Activated naive CD4-positive, alpha-beta T cell treated with anti-CD3 and anti-CD28 coated beads, Interleukin-2, amount 50 U/mL, for 72 hours (primary cell): ENCODE results near the gene ADCY2. TPM values are rescaled to one million over a fixed set of nuclear protein-coding genes. Genes with fewer than 3 reads are reported as not detected.

Experiments
- ATAC-seq, 2 donors: fragments of 150-1000 bp; cut with Tn5 transposase; 2 replicates each; pipeline ENCODE4 v1.10.0; 2021; ENCODE audit warnings: mild to moderate bottlenecking in 2 of 2, moderate library complexity in 2 of 2
- DNase-seq, 2 donors: peaks; one replicate each; pipeline ENCODE4 v3.0.0; 2021 to 2022; ENCODE audit warnings: low spot score in 2 of 2
- H3K27ac Mint-ChIP-seq, 2 donors: one replicate each; pipeline ENCODE4 v1.8.0; 2022; ENCODE audit warnings: mild to moderate bottlenecking in 2 of 2, mixed read lengths in 2 of 2
- H3K36me3 Mint-ChIP-seq, 2 donors: one replicate each; pipeline ENCODE4 v1.8.0; 2022; ENCODE audit warnings: mixed read lengths in 2 of 2
- H3K9me3 Mint-ChIP-seq, 2 donors: one replicate each; pipeline ENCODE4 v1.8.0; 2022; ENCODE audit warnings: mixed read lengths in 2 of 2
- total RNA-seq, 2 donors: library from RNA; stranded (reverse); gene quantifications; one replicate each; pipeline ENCODE4 v1.2.3, GENCODE V29; 2022

Gene ADCY2
- total RNA-seq, 2 donors from 2014 or later, result not detected

DNA sequence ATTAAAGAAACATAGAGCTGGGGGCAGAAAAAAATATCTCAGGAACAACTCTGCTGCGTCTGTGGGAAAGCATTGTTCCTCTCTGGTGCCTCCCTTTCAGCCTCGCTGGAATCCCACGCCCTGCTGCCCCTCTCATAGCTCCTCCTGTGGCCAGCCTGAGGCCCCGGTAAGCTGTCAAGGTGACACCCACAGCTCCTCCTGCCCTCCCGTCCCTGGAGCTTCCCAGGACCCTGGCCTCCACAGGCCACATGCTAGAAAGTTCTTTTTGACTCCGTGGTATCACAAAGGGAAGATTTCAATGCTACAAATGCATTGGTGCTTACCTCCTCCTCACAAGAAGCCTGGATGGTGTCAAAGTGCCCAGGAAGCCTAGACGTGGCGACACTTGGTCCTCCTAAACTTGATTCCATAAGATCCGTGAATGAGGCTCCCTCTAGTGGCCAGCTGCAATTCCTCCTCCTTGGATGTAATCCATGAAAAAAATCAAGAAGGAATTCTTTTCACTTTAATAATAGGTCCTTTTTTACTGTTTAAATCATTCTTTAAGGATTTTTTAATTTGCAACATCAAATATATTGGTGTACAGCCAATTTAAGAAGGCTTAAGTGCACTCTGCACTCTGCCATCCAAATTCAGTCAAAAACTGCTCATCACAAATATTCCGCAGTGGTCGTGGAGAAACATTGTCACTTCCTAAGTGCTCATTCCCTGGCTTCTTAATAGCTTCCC is 350.1 kb downstream of the ADCY2 start:
- ATAC-seq (no peak), DNase-seq (peak in 1 of 2 donors; percentile 54)
- no peaks in the 10 kb centered on the region for H3K9me3 Mint-ChIP-seq
- H3K36me3 Mint-ChIP-seq, result no peaks in the 10 kb centered on the region
- H3K27ac Mint-ChIP-seq, result no peak overlapping the region

DNA sequence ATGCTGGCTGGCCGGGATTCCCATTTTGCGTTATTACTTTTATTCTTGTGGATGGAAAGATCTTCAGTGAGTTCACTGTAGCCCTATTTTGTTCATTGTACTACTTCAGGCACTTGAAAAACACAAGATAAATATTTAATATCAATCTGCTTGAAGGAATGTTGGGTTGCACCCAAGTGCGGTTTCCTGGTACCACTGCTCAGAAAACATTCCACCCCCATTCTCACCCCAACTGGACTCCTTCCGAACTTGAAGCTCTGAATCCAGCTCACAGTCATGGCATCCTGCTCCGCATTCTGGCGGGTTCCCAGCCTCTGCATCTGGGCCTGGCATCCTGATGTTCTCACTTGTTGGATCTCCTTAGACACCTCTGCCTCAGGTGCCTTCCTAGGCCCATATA is 351.8 kb downstream of the ADCY2 start:
- no peak overlapping the region for H3K27ac Mint-ChIP-seq
- H3K36me3 Mint-ChIP-seq, result no peaks in the 10 kb centered on the region
- DNase-seq (no peak), ATAC-seq (no peak)
- H3K9me3 Mint-ChIP-seq, result no peaks in the 10 kb centered on the region

DNA sequence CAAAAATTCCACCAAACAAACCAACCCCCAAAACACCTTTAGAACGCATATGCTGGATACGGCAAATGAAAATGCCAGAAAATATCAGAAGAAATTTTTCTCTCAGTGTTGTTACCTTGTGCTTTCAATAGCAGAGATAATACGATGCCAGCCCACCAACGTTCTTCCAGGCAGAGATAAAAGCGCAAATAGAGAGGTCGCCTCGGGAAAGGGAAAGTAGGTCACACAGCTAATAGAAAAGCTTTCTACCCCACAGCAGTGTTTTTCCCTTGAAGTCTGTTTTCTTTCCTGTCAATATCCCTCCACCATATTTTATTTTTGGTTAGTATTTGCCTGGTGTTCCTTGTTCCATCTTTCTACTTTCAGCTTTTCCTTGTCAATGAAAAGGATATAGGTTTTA is 353.7 kb downstream of the ADCY2 start:
- Mint-ChIP-seq H3K27ac (no peak overlapping the region), H3K9me3 (no peaks in the 10 kb centered on the region), H3K36me3 (no peaks in the 10 kb centered on the region)
- ATAC-seq (no peak), DNase-seq (no peak)

DNA sequence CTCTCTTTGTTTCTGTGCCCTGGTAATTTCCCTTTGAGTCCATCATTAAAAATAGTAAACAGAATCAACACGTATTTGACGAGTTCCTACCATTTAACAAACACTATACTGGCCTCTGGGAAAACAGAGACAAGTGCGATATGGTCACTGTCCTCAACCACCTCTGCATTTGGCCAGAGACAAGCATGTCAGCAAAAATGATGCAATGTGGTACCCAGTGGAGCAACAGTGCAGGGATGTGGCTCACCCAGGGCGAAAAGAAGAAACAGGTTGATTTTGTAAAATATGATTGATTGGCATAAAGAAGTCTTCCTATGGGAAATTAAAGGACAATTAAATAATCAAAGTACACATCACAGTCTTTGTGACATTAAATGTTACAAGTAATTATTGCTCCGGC is 355.9 kb downstream of the ADCY2 start:
- DNase-seq, result no peak
- no peak overlapping the region for H3K27ac Mint-ChIP-seq
- H3K9me3 Mint-ChIP-seq, result no peaks in the 10 kb centered on the region

DNA sequence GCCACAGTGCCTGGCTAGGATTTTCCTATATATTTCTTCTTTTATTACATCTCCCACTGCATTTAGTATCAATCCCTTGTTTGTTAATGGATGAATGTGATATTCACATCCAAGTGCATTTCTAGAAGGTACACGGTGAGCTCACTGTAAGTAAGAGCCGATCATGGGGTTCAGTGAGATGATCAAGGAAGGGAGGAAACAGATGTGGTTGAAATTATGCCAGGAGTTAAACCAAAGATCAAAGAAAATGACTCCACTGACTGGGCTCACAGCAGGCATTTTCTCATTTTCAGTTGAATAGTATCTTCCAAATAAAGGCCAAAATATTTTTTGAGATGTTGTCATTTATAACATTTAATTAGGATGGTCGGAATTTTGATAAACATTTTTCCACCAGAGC is 357.2 kb downstream of the ADCY2 start:
- ATAC-seq, result no peak
- DNase-seq, result no peak
- H3K36me3 Mint-ChIP-seq, result peaks cover 0 to 5% of the 10 kb centered on the region in 2 donors
- no peak overlapping the region for H3K27ac Mint-ChIP-seq
- no peaks in the 10 kb centered on the region for H3K9me3 Mint-ChIP-seq

More for the DNA sequence above, 355.9 kb downstream of the ADCY2 start:
- no peak for ATAC-seq
- H3K36me3 Mint-ChIP-seq, result peaks cover 0 to 5% of the 10 kb centered on the region in 2 donors

DNA sequence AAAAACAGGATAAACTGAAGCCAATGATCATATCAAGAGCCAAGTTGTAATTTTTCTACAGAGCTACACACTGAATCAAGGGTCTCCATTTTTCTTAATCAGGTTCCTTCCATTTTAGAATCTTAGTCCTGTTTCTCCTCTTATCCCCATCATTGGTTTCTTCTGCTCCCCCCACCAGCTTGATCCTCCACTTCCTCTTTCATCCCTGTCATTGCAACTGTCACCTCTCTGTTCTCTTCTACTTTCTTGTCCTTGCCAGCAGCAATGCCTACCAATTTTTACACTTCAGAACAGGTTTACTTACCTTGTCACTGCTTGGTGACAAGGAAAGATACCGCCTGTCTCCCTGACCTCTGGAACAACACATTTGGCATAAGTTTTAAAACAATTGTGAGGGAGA is 357.7 kb downstream of the ADCY2 start:
- peaks cover 0 to 5% of the 10 kb centered on the region in 2 donors for H3K36me3 Mint-ChIP-seq
- no peak for DNase-seq
- no peak overlapping the region for H3K27ac Mint-ChIP-seq
- ATAC-seq, result no peak
- no peaks in the 10 kb centered on the region for H3K9me3 Mint-ChIP-seq

DNA sequence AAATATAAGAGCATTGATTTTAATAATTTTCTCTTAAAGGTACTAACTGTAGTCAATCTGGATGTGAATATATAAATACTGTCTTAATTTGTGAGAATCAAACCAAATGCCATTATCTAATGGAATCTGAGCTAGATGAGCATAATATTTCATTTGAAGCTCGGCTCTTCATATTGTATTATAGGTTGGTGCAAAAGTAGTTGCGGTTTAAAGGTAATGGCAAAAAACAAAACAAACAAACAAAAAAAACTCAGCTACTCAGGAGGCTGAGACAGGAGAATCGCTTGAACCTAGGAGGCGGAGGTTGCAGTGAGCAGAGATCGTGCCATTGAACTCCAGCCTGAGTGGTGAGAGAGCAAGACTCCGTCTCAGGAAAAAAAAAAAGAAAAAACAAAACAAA is 358.6 kb downstream of the ADCY2 start:
- peaks cover 0 to 5% of the 10 kb centered on the region in 2 donors for H3K36me3 Mint-ChIP-seq
- DNase-seq, result no peak
- no peaks in the 10 kb centered on the region for H3K9me3 Mint-ChIP-seq
- H3K27ac Mint-ChIP-seq, result no peak overlapping the region
- no peak for ATAC-seq

DNA sequence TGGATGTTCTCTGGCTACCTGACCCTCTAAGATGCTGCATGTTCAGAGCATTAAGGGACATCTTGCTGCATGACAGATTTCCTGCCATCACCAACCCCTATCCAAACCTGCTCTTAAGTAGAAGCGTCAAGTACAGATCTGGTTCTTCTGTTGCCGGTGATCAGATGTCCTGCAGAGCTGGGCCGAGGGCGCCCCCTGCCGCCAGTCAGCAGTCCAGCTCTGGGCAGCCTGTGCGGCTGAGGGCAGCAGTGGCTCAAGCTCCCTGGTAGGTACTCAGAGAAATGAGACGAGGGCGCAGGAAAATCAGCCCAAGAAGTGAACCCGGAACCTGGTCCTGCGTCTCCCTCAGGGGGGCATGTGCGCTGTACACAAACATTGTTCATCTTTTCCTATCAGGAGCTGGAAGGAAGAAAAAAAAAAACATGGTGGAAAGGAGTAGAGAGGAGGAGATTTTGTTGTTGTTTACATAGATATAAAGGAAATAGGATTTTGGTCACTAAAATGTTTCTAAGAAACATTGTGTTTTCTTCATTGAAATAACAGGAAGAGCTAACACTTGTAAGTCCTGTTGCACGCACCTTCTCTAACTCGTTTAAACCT is 359.2 kb downstream of the ADCY2 start:
- peak; percentile 46 to 75 for ATAC-seq
- Mint-ChIP-seq H3K27ac (no peak overlapping the region), H3K36me3 (peaks cover 0 to 5% of the 10 kb centered on the region in 2 donors), H3K9me3 (no peaks in the 10 kb centered on the region)
- DNase-seq, result peak in 1 of 2 donors; percentile 53

DNA sequence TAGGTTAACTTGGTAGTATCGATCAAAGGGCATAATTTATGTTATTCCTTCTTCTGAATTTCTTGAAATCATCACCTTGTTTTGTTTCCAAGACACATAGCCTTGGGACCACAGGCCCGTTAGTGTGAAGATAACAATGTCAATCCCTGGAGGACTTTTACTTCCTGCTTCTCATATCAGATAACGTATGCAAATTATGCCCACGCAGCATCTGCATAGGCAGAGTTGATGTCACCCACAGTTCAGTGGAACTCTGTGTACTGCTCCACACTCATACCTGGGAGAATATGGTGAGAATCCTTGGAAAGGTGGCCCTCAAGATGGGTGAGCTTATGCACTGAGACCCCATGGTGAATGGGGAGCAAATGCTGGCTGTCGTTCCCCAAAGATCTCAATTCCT is 360.0 kb downstream of the ADCY2 start:
- Mint-ChIP-seq H3K36me3 (peaks cover 0 to 5% of the 10 kb centered on the region in 2 donors), H3K27ac (no peak overlapping the region), H3K9me3 (no peaks in the 10 kb centered on the region)
- no peak for ATAC-seq
- no peak for DNase-seq

DNA sequence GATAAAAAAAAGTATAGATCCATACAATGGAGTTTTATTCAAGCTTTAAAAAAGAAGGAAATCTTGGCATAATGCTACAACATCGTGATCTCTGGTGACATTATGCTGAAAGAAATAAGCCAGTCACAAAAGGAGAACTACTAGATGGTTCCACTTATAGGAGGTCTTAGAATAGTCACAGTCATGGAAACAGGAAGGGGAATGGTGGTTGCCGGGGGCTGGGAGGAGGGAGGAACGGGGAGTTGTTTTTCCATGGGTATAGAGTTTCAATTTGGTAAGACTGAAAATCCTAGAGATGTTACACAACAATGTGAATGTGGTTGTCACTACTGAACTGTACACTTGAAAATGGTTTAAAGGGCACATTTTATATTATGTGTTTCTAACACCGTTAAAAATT is 360.5 kb downstream of the ADCY2 start:
- Mint-ChIP-seq H3K27ac (no peak overlapping the region), H3K9me3 (no peaks in the 10 kb centered on the region), H3K36me3 (peaks cover 0 to 5% of the 10 kb centered on the region in 2 donors)
- ATAC-seq (no peak), DNase-seq (no peak)

DNA sequence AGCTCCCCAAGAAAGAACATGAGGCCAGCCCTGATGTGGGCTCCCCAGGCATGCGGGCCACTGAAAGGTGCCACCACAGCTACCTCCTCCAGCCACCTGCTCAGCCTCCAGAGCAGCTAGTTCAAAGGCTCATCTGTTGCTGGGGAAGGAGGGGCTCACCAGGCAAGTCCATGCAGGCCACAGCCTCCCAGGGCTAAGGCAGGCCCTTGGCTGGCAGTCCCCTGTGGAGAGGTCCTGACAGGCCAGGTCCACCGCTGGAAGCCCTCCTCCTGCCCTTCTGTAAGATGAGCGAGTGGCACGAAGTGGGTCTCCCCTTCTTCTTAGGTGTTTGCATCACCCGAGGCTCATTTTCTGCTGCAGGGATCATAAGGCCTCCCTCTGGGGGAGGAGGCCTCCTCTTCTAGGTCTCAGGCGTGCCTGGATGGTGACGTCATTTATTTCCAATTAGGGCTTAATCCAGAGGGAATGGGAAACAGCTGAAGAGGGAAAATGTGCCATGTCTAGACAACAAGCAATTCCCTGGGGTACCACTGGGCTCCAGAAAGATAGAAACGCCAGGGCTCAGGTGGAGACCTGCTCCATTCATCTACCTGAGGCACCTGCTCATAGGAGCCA is 363.4 kb downstream of the ADCY2 start:
- DNase-seq, result no peak
- H3K36me3 Mint-ChIP-seq, result peaks cover 0 to 5% of the 10 kb centered on the region in 2 donors
- H3K27ac Mint-ChIP-seq, result no peak overlapping the region
- ATAC-seq, result no peak
- H3K9me3 Mint-ChIP-seq, result no peaks in the 10 kb centered on the region

DNA sequence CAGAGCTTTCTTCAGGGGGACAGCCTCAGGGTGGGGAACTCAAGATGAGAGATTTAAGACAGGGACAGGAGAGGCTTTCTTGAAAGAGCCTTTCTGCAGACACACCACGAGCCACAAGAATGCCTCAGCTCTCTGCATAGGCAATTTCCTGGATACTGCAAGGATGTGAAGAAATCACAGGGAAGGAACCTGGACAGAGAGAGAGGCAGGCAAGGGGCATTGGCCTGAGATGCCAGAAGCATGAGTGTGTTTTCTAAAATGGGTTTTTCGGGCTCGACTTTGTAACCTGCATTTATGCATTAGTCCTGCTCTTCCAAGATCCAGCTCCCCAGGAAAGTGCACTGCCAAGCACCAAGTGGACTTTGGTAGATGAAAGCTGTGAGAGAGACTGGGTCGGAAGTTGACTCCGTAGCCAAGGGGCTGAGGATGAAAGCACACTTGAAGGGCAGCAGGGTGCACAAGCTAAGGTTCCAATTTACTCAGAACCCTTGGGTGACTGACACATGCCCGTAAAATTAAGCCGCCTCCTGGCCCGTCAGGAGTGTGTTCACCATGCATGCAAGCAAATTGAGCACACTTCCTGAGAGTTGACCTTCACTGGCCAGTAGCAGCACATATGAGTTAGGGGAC is 364.1 kb downstream of the ADCY2 start:
- DNase-seq (no peak), ATAC-seq (no peak)
- Mint-ChIP-seq H3K27ac (no peak overlapping the region), H3K9me3 (no peaks in the 10 kb centered on the region), H3K36me3 (peaks cover 0 to 5% of the 10 kb centered on the region in 2 donors)

DNA sequence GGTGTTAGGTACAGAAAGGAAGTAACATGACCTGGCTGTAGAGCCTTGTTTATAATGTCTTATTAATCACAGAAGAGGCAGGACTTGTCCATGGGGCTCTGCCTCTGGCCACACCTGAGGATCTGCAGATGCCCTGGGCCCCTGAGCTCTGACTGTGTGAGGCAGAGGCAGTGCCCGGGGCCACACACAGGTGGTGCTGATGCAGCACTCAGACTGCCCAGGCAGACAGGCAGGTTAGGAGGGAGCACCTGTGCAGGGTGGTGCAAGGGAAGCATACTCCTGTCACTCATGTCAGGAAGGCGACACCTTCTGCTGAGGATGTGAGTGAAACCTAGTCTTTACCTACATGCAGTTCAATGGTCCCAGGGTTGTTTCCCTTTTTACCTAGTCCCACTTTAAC is 366.3 kb downstream of the ADCY2 start:
- ATAC-seq, result peak in 1 of 2 donors; percentile 24

DNA sequence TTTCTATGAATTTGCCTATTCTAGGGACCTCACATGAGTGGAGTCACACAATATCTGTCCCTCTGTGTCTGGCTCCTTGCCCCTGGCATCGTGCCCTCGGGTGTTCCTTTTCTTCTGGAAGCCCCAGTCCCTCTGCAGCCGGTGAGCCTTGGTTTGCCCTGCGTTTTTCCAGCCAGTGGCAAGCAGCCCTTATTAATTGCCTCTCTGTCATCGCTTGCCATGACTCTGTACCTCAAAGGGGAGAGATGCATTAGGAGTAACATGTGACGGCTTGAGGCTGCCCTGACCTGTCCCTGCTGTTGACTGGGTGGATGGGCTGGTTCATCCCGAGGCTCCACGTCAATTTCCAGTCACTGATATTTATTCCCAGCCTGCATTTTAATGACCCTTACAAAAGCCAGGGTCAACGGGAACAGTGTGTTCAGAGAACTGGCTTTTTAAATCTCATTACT is 367.7 kb downstream of the ADCY2 start:
- Mint-ChIP-seq H3K9me3 (no peaks in the 10 kb centered on the region), H3K27ac (no peak overlapping the region), H3K36me3 (no peaks in the 10 kb centered on the region)
- DNase-seq (no peak), ATAC-seq (no peak)

More for the DNA sequence above, 366.3 kb downstream of the ADCY2 start:
- Mint-ChIP-seq H3K36me3 (no peaks in the 10 kb centered on the region), H3K27ac (no peak overlapping the region), H3K9me3 (no peaks in the 10 kb centered on the region)
- no peak for DNase-seq

DNA sequence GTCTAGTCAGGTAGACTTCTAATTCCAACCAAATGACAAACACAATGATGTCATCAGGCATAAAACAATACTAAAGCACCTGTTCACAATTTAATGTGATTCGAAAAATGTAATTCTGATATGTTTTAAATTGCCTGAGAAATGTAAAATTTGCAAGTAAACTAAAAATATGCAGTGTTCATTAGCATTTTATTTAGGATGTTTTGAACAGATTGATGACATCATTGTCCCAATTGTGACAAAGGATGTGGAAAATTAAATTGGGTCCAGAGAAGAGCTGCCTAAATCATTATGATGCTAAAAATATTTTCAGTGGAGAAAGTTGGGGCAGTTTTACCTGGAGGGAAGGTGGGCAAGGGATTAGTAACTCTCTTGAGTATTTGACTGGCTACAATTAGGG is 368.5 kb downstream of the ADCY2 start:
- ATAC-seq (no peak), DNase-seq (no peak)
- H3K36me3 Mint-ChIP-seq, result no peaks in the 10 kb centered on the region
- H3K27ac Mint-ChIP-seq, result no peak overlapping the region
- H3K9me3 Mint-ChIP-seq, result no peaks in the 10 kb centered on the region

DNA sequence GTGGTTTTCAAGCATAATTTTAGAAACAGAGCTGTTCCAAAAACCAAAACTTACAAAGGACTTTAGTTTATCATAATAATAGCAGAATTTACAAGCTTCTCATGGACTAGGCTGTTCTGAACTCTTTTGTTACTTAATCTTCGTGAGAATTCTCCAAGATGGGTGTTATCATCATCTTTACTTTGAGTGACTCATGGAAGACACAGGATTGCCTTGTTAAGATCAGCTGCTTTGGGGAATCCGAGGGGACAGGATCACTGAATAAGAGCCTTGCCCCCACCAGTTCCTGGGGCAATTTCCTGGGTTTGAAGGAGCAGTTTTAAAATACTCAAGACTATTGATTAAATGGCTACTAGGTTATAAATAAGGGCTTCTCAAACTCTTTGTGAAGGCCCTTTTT is 374.5 kb downstream of the ADCY2 start:
- Mint-ChIP-seq H3K36me3 (no peaks in the 10 kb centered on the region), H3K9me3 (no peaks in the 10 kb centered on the region), H3K27ac (no peak overlapping the region)
- ATAC-seq (no peak), DNase-seq (no peak)

DNA sequence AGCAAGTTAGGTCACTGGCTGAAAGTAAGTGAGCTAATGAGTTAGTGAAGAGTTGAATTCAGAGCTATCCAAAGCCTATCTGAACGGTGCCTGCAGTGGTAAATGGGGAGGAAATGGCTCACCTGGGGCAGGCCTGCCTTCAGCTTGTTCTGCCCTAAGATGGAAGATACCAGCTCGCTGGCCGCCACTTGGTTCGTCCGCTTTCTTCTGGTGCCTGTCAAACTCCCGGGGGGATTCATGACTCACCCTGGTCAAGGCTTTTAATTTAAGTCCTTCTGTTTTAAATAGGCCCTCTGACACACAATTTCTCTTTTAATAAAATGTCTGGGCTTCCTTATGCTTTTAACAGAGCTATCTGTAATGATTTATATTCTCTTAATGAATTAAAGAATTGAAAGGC is 376.2 kb downstream of the ADCY2 start:
- ATAC-seq (no peak), DNase-seq (no peak)
- peaks cover 0 to 4% of the 10 kb centered on the region in 2 donors for H3K9me3 Mint-ChIP-seq
- H3K27ac Mint-ChIP-seq, result no peak overlapping the region
- no peaks in the 10 kb centered on the region for H3K36me3 Mint-ChIP-seq
